Activated T-helper 1 cell treated with anti-CD3 and anti-CD28 coated beads, Interleukin-12 subunit alpha, Interleukin-12 subunit beta, Interleukin-2, Interleukin-4 antibody, amounts not matched to agents 30 ng/mL and 10 ng/mL and 1 ng/mL, durations not matched to agents 14 hours and 24 hours and 36 hours (primary cell): ENCODE measurements around the gene PRDM12. TPM values are rescaled to one million over a fixed set of nuclear protein-coding genes. Genes with fewer than 3 reads are reported as not detected.

ENCODE experiments used
- DNase-seq: peaks from one replicate; pipeline ENCODE4 v3.0.0; 2021; ENCODE audit warnings: low spot score
- H3K27ac Mint-ChIP-seq: one replicate; pipeline ENCODE4 v1.8.0; 2021; ENCODE audit warnings: mild to moderate bottlenecking, mixed read lengths
- H3K27me3 Mint-ChIP-seq: one replicate; pipeline ENCODE4 v1.8.0; 2022; ENCODE audit warnings: mild to moderate bottlenecking, moderate library complexity, mixed read lengths; ENCODE audit not compliant: insufficient read depth
- H3K36me3 Mint-ChIP-seq: one replicate; pipeline ENCODE4 v1.8.0; 2021; ENCODE audit warnings: low read depth, mixed read lengths
- H3K4me1 Mint-ChIP-seq: one replicate; pipeline ENCODE4 v1.8.0; 2021; ENCODE audit warnings: low read depth, mixed read lengths
- H3K4me3 Mint-ChIP-seq: one replicate; pipeline ENCODE4 v1.8.0; 2021; ENCODE audit warnings: mild to moderate bottlenecking, moderate library complexity, mixed read lengths
- H3K9me3 Mint-ChIP-seq: one replicate; pipeline ENCODE4 v1.8.0; 2021; ENCODE audit warnings: mixed read lengths
- intact Hi-C: fragments of 100-400 bp; cut with micrococcal nuclease; formaldehyde crosslinking; loops from one replicate; pipeline ENCODE4 v1.15.1; 2024
- total RNA-seq: library from RNA; stranded (reverse); gene quantifications from 2 replicates; pipeline ENCODE4 v1.2.3, GENCODE V29; 2022

PRDM12 gene
- total RNA-seq, 1 donor from 2014 or later = 0.31 TPM

DNA sequence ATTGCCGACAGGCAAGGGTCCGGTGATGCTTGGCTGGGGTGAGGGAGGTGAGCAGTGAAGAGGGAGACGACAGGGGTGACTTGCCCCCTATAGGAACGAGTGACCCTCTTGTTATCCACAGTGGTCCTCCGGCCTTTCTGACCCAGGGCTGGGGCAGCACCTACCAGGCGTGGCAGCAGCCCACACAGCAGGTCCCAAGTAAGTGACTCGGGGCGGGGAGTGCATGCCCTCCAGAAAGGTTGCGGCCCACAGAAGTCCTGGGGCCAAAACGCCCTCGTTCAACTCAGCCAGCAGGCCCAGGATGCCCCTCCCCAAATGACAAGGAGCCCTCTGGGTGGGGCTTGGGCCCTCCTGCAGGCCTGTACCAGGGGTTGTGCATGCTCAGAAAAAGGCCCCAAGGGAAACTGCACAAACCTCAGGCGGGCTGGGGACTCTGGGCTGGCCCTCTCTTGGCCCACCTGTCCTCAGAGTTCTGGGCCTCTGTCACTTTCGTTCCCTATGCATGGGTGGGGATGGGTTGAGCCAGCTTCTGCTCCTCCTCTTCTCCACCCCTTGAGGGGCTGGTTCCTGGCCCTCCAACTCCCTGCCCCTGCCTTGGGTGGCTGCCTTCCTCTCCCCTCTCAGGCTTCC lies 32.2 kb upstream of the PRDM12 start:
- Mint-ChIP-seq H3K4me1 (no peaks in the 10 kb centered on the region), H3K9me3 (no peaks in the 10 kb centered on the region), H3K4me3 (no peak overlapping the region), H3K36me3 (peaks cover 22% of the 10 kb centered on the region), H3K27me3 (no peaks in the 10 kb centered on the region), H3K27ac (no peak overlapping the region)
- intact Hi-C loops = no loop called here
- DNase-seq = no peak

DNA sequence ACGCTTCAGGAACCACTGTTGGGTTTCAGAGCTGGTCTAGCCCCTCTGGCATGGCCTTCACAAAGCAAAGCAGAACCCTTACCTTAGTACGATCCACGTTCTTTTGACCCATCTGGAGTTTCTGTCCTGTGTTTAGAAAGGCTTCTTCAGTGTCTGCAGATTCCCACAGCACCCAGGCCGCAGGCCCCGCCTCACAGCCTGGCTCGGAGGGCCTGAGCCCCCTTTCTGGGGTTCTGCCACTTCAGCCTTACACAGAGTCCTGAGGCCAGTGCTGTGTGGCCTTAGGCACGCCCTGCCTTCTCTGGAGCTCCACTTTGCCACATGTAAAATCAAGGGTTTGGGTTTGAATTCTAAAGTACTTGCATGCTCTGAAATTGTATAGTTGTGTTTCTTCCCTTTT lies 31.6 kb upstream of the PRDM12 start:
- intact Hi-C loops = no loop called here
- Mint-ChIP-seq H3K27ac (no peak overlapping the region), H3K4me1 (no peaks in the 10 kb centered on the region), H3K36me3 (peaks cover 21% of the 10 kb centered on the region), H3K27me3 (no peaks in the 10 kb centered on the region), H3K9me3 (no peaks in the 10 kb centered on the region), H3K4me3 (no peak overlapping the region)
- DNase-seq = no peak

DNA sequence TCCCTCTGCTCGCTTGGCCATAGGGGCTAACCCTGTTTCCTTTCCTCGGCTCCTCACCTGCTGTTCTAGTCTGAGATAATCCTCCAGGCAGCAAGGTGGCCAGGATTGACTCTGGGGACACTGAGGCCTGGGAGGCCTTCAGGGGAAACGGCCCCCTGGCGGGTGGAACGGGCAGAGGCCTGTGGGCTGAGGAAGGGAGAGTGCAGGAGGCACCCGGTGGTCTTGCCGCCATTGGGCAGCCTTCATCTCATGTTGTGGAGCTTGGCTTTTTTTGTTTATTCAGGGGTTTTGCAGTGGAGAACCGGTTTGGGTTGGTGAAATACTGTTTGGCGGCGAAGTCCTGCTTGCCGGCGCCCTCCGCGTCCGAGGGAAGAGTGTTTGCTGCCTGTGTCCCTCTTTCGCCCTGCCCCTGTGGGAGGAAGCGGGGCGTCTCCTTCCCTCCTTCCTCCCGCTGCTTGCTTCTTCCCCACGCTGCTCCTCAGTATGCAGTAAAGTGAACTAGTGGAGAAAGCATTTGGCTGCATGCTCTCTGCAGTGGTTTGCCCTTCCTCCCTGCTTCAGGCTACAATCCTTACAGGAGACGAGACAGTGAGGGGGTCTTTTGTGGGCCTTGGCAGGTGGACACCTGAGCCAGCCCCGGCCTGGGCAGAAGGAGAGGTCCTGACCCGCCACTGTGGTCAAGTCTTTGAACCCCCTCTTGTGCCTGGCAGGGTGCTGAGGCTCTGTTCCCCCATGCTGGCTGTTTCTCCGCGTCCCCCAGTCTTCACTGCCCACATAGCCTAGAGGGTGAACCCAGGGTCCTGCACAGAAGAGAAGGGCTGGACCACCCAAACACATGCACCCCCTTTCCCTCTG lies 30.8 kb upstream of the PRDM12 start:
- Mint-ChIP-seq H3K9me3 (no peaks in the 10 kb centered on the region), H3K27ac (no peak overlapping the region), H3K4me3 (no peak overlapping the region), H3K36me3 (peaks cover 22% of the 10 kb centered on the region), H3K27me3 (no peaks in the 10 kb centered on the region), H3K4me1 (no peaks in the 10 kb centered on the region)
- no peak for DNase-seq
- intact Hi-C loops = no loop called here

DNA sequence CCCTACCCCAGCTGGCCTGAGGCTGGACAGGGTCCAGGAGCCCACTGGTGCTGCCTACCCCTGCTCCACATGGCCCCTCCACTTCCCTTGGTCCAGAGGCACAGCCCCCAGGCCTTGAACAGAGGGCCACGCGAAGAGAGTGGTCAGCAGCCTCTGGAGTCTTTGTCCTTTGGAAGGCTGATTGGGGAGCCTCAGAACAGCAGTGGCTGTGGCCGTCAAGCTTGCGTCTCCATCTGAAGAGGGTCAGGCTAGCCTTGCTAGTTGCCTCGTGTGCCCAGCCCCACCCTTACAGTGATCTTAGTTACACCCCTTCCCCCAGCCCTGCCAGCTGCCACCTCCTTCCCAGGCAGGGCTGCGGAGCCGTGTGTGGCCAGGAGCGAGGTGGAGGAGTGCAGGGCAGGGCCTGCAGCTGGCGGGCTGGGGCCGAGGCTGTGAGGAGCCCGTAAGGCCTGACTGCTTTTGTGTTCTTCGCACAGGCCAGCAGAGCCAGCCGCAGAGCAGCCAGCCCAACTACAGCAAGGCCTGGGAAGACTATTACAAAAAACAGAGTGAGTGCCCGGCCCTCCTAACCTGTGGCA lies 30.1 kb upstream of the PRDM12 start:
- Mint-ChIP-seq H3K27me3 (no peaks in the 10 kb centered on the region), H3K36me3 (peaks cover 24% of the 10 kb centered on the region), H3K9me3 (no peaks in the 10 kb centered on the region), H3K27ac (no peak overlapping the region), H3K4me1 (no peaks in the 10 kb centered on the region), H3K4me3 (no peak overlapping the region)
- DNase-seq = no peak
- intact Hi-C loops = no loop called here

DNA sequence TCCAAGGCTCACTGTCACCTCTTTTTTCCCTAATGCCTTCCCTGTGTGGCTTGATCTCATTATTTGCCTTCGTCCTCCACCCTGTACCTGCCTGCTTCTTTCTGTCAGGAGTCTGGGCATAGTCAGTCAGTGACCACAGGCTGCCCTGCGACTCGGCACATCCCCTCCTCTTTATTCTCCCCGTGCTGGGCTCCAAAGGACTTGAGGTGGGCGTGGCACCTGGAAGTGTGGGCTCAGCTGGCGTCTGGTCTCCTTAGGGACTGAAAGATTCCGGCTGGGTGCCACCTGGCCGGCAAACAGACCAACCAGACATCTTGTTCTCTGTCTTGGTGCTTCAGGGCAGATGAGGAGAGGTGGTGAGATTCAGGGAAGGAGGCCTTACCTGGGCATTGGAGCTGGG lies 29.6 kb upstream of the PRDM12 start:
- Mint-ChIP-seq H3K4me1 (no peaks in the 10 kb centered on the region), H3K27me3 (no peaks in the 10 kb centered on the region), H3K27ac (no peak overlapping the region), H3K9me3 (no peaks in the 10 kb centered on the region), H3K4me3 (no peak overlapping the region), H3K36me3 (peaks cover 21% of the 10 kb centered on the region)
- intact Hi-C loops = no loop called here
- no peak for DNase-seq

DNA sequence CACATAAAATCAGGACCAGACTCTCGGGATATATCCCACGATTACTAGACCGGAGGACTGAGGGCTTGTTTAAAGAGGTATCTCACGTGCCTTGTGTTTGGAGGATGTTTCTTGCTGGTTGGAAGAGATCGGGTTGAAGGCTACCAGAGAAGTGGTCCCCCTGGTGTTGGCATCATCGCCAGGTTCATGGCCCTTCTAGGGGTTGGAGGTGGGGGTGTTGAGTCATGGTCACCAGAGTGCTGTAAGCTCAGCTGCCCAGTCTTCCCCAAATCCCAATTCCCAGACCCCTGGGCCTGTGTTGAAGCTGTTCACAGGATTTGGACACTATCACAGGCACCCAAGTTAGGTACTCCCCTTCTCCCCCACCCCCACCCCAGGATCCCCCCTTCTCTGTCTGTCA lies 29.1 kb upstream of the PRDM12 start:
- Mint-ChIP-seq H3K36me3 (peaks cover 21% of the 10 kb centered on the region), H3K4me1 (no peaks in the 10 kb centered on the region), H3K9me3 (no peaks in the 10 kb centered on the region), H3K27me3 (no peaks in the 10 kb centered on the region), H3K27ac (no peak overlapping the region), H3K4me3 (no peak overlapping the region)
- DNase-seq = no peak
- intact Hi-C loops = no loop called here

DNA sequence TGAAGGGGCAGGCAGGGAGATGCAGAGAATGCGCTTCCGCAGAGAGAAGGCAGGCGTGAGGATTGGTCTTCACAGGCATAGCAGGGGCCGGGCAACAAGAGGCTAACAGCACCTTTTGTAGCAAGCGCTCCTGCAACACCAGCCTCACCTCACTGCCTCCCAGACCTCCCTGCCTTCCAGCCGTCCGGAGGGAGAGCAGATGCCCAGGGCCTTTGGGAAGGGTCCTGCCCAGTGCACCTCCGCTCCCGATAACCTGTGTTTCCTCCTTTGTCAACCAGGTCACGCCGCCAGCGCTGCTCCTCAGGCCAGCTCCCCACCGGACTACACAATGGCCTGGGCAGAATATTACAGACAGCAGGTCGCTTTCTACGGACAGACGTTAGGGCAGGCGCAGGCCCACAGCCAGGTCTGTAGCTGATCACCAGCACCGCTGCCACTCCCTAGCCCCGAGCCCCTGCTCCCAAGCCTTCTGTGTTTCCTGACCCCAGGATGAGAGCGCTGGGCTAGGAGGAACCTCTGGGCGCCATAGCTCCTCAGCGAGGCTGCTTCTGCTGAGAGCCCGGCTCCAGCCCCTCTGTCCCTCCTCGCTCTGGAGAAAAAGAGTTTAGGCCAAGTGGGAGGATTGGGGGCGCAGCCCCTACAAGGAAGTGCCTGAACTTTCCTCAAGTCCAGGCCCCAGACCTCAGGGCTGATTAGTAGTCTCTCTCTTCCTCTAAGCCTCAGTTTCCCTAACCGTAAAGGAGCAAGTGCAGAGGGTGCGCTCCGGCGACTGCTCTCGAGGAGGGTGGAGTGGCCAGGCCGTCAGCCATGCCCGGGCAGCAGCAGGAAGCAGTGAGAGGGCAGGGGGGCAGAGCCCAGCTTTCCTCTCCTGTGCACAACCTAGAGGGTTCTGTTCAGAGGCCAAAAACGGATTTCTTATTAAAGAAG lies 28.4 kb upstream of the PRDM12 start:
- H3K27ac Mint-ChIP-seq = no peak overlapping the region
- no peak overlapping the region for H3K4me3 Mint-ChIP-seq
- no peaks in the 10 kb centered on the region for H3K4me1 Mint-ChIP-seq
- no peaks in the 10 kb centered on the region for H3K27me3 Mint-ChIP-seq
- H3K9me3 Mint-ChIP-seq = no peaks in the 10 kb centered on the region
- intact Hi-C loops = no loop called here
- DNase-seq = no peak
- H3K36me3 Mint-ChIP-seq = peaks cover 21% of the 10 kb centered on the region

DNA sequence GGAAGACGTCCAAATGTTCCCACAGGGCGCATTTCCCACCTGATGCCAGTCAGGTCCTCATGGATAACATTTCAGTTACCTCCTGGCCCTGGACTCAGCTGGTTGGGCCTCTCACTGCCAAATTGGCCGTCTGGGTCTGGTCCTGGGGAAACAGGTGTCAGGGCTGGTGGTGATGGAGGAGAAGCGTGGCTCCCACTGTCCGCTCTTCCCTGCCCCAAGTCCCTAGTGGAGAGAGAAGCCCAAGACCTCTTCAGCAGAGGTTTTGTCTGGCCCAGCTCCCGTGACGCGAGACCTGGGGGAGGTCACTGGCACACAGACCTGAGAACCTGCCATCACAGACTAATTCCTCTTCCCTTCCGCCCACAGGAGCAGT lies 27.8 kb upstream of the PRDM12 start:
- no peaks in the 10 kb centered on the region for H3K4me1 Mint-ChIP-seq
- H3K27me3 Mint-ChIP-seq = no peaks in the 10 kb centered on the region
- no peak overlapping the region for H3K4me3 Mint-ChIP-seq

DNA sequence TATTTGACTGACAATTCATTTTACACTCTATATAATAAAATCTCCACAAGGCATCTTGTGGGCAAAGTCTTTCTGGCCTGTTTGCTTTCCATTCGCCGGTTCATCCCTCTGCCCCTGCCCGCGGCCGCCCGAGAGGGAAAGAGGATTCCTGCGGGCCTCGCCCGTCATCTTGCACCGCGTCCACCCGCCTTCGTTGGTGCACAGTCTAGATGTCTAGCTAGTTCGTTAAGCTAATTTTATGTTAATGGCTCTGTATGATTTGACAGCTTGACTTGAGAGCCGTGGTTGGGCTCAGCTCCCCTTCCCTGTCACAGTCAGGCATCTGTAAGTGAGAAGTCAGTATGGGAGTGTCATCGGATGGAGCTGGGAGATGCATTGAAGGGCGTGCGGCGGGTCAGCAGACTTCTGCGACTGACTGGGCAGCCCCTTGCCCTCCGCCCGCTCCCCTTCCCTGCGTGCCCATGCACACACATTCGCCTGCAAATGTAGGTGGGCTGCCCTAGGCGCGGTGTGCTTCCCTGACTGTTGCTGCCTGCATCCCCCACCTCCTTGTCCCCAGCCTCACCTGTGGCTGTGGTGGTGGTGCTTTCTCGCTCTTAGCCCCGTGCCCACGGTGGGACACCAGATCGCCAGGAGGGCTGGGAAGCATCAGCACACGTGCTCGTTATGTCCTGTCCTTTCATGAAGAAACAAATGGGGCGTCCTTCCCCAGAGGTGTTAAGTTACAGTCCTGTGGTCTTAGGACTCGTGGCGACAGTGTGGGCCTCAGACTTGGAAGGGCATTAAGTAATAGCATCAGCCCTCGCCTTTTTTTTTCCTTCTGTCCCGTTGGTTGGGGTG lies 25.9 kb upstream of the PRDM12 start:
- Mint-ChIP-seq H3K4me1 (no peaks in the 10 kb centered on the region), H3K36me3 (peaks cover 11% of the 10 kb centered on the region), H3K9me3 (no peaks in the 10 kb centered on the region), H3K27ac (no peak overlapping the region), H3K27me3 (no peaks in the 10 kb centered on the region), H3K4me3 (no peak overlapping the region)
- intact Hi-C loops = no loop called here
- no peak for DNase-seq

More for the DNA sequence above, 27.8 kb upstream of the PRDM12 start:
- Mint-ChIP-seq H3K27ac (no peak overlapping the region), H3K36me3 (peaks cover 18% of the 10 kb centered on the region), H3K9me3 (no peaks in the 10 kb centered on the region)
- intact Hi-C loops = no loop called here
- DNase-seq = no peak

DNA sequence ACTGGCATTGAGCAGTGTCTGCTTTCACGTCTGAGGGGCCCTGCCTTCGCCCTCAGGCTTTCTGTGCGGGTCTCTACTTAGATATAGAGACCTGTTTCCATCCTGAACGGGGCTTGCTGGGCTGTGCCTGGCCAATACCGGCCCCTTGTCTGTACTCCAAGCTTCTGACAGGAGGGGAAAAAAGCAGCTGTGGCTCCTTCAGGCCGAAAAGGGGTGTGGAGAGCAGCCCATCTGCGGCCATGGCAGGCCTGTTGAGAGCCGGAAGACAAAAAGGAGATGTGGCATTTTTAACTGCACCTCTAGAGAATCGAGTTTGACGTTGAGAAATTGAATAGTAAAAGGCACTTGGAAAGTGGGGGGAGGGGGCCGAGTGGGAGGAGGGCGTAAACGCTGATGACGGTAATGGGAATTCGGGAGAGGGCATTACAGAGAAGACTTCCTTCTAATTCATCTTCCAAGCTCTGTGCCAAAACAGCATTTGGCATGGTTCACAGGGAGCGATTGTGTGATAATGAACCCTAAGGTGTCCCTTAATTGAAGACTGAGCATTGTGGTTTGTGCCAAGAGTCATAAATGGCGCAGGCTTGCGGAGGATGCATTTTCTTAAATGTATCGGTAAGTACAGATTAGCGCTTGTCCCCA lies 25.1 kb upstream of the PRDM12 start:
- intact Hi-C loops = no loop called here
- no peak for DNase-seq
- Mint-ChIP-seq H3K4me3 (no peak overlapping the region), H3K9me3 (no peaks in the 10 kb centered on the region), H3K4me1 (no peaks in the 10 kb centered on the region), H3K27me3 (no peaks in the 10 kb centered on the region), H3K27ac (no peak overlapping the region), H3K36me3 (peaks cover 11% of the 10 kb centered on the region)

DNA sequence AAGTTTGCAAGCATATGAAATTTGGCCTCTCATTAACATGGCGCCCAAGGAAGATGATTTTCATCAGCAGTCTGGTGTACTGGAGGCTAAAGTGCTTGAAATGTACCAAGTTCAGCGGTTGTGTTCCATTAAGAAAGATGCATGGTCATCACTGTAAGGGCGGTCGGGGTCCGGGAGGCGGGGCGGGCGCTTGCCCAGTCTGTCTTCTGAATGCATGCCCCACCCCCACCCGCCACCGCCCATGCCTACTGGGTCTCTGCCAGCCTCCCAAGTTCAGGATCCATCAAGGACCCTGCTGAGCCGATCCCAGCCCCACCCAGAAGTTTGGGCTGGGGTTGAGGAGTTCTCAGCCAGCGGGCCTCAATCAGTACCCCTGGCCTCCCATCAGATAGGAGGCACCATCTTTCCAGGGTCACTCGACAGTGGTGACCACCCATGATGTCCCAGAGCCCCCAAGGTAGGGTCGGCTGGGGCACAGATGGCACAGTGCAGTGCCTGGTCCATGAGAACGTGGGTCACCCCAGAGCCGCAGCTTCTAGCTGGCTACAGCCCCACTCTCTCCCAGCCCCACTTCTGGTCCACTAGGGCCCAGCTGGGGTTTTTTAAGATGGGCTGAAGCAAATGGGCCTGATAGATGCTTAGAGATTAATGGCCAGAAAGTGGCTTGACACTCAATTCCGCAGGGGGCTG lies 24.4 kb upstream of the PRDM12 start:
- Mint-ChIP-seq H3K4me3 (no peak overlapping the region), H3K4me1 (no peaks in the 10 kb centered on the region), H3K36me3 (peaks cover 7% of the 10 kb centered on the region), H3K27me3 (no peaks in the 10 kb centered on the region), H3K27ac (no peak overlapping the region), H3K9me3 (no peaks in the 10 kb centered on the region)
- DNase-seq = no peak
- intact Hi-C loops = no loop called here
